A549 (cell line): ENCODE data around the gene NAA50. TPM values are rescaled to one million over a fixed set of nuclear protein-coding genes. Genes with fewer than 3 reads are reported as not detected.
A peak's percentile ranks its signal among the peaks of the same experiment; 100 is the strongest.

ENCODE experiments used
- ATAC-seq, 2 experiments: fragments of 200-7000 bp in 1 of 2; fragments of >200 bp in 1 of 2; cut with Nextera tagmentation in 1 of 2; cut with Tn5 transposase in 1 of 2; 3 replicates each; pipeline versions ENCODE4 v1.8.0 to v1.9.1; 2018 to 2020; ENCODE audit warnings: mild to moderate bottlenecking in 1 of 2, moderate library complexity in 1 of 2
- CTCF ChIA-PET: fragments of 300-600 bp; sonication (Branson Sonifier 250); formaldehyde crosslinking; extraction: SDS; loops from one replicate; lab custom pipeline; 2021; ENCODE audit warnings: antibody characterized with exemption, inconsistent platforms; lab: Yijun Ruan, JAX
- POLR2A ChIA-PET: fragments of 350-600 bp; formaldehyde crosslinking; extraction: SDS; loops from one replicate; lab custom pipeline; 2021; ENCODE audit warnings: antibody characterized with exemption, inconsistent platforms; lab: Yijun Ruan, JAX
- DNase-seq, 2 experiments: peaks; one replicate each; pipeline versions ENCODE4 v3.0.0 to v3.0.0-alpha.2; 2011 to 2016; ENCODE audit warnings: low read depth in 1 of 2, low spot score in 1 of 2
- FAIRE-seq: peaks from 2 replicates; lab custom pipeline; 2011; peaks lifted over from hg19 to GRCh38; lab: Jason Lieb, UNC
- H3K27ac ChIP-seq, 2 experiments: fragments of >200 bp; sonication (Bioruptor Twin); formaldehyde crosslinking; 3 replicates each; pipeline ENCODE4 v1.5.1; 2016 to 2017
- H3K4me1 ChIP-seq: fragments of >200 bp; sonication (Bioruptor Twin); formaldehyde crosslinking; 3 replicates; pipeline ENCODE4 v1.6.1; 2016
- H3K4me2 ChIP-seq: fragments of >200 bp; sonication (Bioruptor Twin); formaldehyde crosslinking; 3 replicates; pipeline ENCODE4 v1.6.1; 2016
- H3K4me3 ChIP-seq: fragments of >200 bp; sonication (Bioruptor Twin); formaldehyde crosslinking; 3 replicates; pipeline ENCODE4 v1.5.1; 2016
- H3K9me3 ChIP-seq: fragments of >200 bp; sonication (Bioruptor Twin); formaldehyde crosslinking; 3 replicates; pipeline ENCODE4 v1.6.1; 2016
- BHLHE40 ChIP-seq: IDR thresholded peaks from 2 replicates; pipeline ENCODE4 v1.6.1; 2012; ENCODE audit warnings: low read depth, low read length, inconsistent platforms
- CEBPB ChIP-seq, 2 experiments: fragments of >200 bp in 1 of 2; sonication (Bioruptor Twin) in 1 of 2; formaldehyde crosslinking in 1 of 2; IDR thresholded peaks; 2 replicates each; pipeline ENCODE4 v1.6.1; 2012 to 2016
- CHD2 ChIP-seq: fragments of 150-350 bp; IDR thresholded peaks from 2 replicates; pipeline ENCODE4 v1.6.1; 2014; ENCODE audit warnings: low read length; ENCODE audit not compliant: partially characterized antibody
- EHF ChIP-seq: fragments of 250-450 bp; sonication (Bioruptor Pico); IDR thresholded peaks from 2 replicates; pipeline ENCODE4 v1.5.0; 2020; ENCODE audit warnings: mild to moderate bottlenecking
- ELK1 ChIP-seq: fragments of 150-350 bp; IDR thresholded peaks from 2 replicates; pipeline ENCODE4 v1.6.1; 2014; ENCODE audit warnings: low read depth, mild to moderate bottlenecking, low read length
- ESRRA ChIP-seq: fragments of 150-350 bp; IDR thresholded peaks from 2 replicates; pipeline ENCODE4 v1.6.1; 2014; ENCODE audit warnings: mild to moderate bottlenecking, low read length, borderline replicate concordance
- FOSB ChIP-seq: fragments of 250-450 bp; sonication (Bioruptor Pico); IDR thresholded peaks from 2 replicates; pipeline ENCODE4 v1.5.0; 2020; ENCODE audit warnings: mild to moderate bottlenecking, moderate library complexity
- FOXS1 ChIP-seq: fragments of 250-450 bp; sonication (Bioruptor Pico); IDR thresholded peaks from 2 replicates; pipeline ENCODE4 v1.5.0; 2020; ENCODE audit warnings: mild to moderate bottlenecking, moderate library complexity
- HES2 ChIP-seq: fragments of >200 bp; sonication (Bioruptor Twin); formaldehyde crosslinking; IDR thresholded peaks from 2 replicates; pipeline ENCODE4 v1.6.1; 2016
- HEYL ChIP-seq: fragments of 250-450 bp; sonication (Bioruptor Pico); IDR thresholded peaks from 2 replicates; pipeline ENCODE4 v1.8.0; 2021; ENCODE audit warnings: mild to moderate bottlenecking, moderate library complexity
- KDM1A ChIP-seq: fragments of 200-600 bp; sonication (generic); IDR thresholded peaks from 2 replicates; pipeline ENCODE4 v1.6.1; 2016; ENCODE audit warnings: low read depth, mild to moderate bottlenecking
- KDM5A ChIP-seq: fragments of 200-600 bp; sonication (generic); IDR thresholded peaks from 2 replicates; pipeline ENCODE4 v1.6.1; 2016; ENCODE audit warnings: antibody characterized with exemption, mild to moderate bottlenecking
- MAZ ChIP-seq: fragments of 150-350 bp; IDR thresholded peaks from 2 replicates; pipeline ENCODE4 v1.6.1; 2014; ENCODE audit warnings: antibody characterized with exemption, low read depth, low read length, borderline replicate concordance
- MYC ChIP-seq: IDR thresholded peaks from 2 replicates; pipeline ENCODE4 v1.6.1; 2012; ENCODE audit warnings: mild to moderate bottlenecking, inconsistent platforms, low read length, improper control_type of control experiment, borderline replicate concordance
- NPAS2 ChIP-seq: fragments of 250-450 bp; sonication (Bioruptor Pico); IDR thresholded peaks from 2 replicates; pipeline ENCODE4 v1.8.0; 2022; ENCODE audit warnings: mild to moderate bottlenecking, moderate library complexity, borderline replicate concordance
- NR3C1 ChIP-seq: fragments of >200 bp; sonication (Bioruptor Twin); formaldehyde crosslinking; IDR thresholded peaks from 3 replicates; pipeline ENCODE4 v1.6.1; 2017
- PHF8 ChIP-seq: fragments of 200-600 bp; sonication (generic); IDR thresholded peaks from 2 replicates; pipeline ENCODE4 v1.6.1; 2016; ENCODE audit warnings: low read depth, mild to moderate bottlenecking, antibody characterized with exemption, moderate library complexity, borderline replicate concordance
- RARB ChIP-seq: fragments of 250-450 bp; sonication (Bioruptor Pico); IDR thresholded peaks from 2 replicates; pipeline ENCODE4 v1.8.0; 2021; ENCODE audit warnings: mild to moderate bottlenecking, moderate library complexity
- RFX5 ChIP-seq: fragments of 450-650 bp; IDR thresholded peaks from 2 replicates; pipeline ENCODE4 v1.7.1; 2014; ENCODE audit warnings: antibody characterized with exemption, mild to moderate bottlenecking, moderate library complexity
- ZC3H11A ChIP-seq: fragments of 450-650 bp; IDR thresholded peaks from 2 replicates; pipeline ENCODE4 v1.6.1; 2014; ENCODE audit warnings: antibody characterized with exemption, mild to moderate bottlenecking
- ZNF302 ChIP-seq: fragments of 250-450 bp; sonication (Bioruptor Pico); IDR thresholded peaks from 2 replicates; pipeline ENCODE4 v1.9.0; 2021; ENCODE audit warnings: inconsistent platforms, mild to moderate bottlenecking, moderate library complexity
- WGBS: methylation state at CpG from one replicate; pipeline ENCODE4 v1.1.6; 2017; ENCODE audit errors: missing lambda C conversion rate; 5-methylcytosine and 5-hydroxymethylcytosine counted together
- polyA plus RNA-seq, 4 experiments: library from polyadenylated mRNA; depleted of rRNA in 3 of 4; stranded (reverse); fragments of >200 nt; fragmentation: RNase III in 1 of 4; extraction: RNeasy Plus Mini Kit Qiagen cat#74134 plus additional on column Dnase treatment in 1 of 4; gene quantifications; 2 replicates in 3 of 4; 3 replicates in 1 of 4; pipeline ENCODE4 v1.2.3, GENCODE V29; 2011 to 2017
- TF ChIP-seq, protein P1 (sequence below): IDR thresholded peaks from 2 replicates; pipeline ENCODE4 v1.6.1; 2012

The NAA50 gene
- polyA plus RNA-seq, 2 of the 4 experiments (the other 2 are of a cell fraction), result 141 to 180 TPM

DNA sequence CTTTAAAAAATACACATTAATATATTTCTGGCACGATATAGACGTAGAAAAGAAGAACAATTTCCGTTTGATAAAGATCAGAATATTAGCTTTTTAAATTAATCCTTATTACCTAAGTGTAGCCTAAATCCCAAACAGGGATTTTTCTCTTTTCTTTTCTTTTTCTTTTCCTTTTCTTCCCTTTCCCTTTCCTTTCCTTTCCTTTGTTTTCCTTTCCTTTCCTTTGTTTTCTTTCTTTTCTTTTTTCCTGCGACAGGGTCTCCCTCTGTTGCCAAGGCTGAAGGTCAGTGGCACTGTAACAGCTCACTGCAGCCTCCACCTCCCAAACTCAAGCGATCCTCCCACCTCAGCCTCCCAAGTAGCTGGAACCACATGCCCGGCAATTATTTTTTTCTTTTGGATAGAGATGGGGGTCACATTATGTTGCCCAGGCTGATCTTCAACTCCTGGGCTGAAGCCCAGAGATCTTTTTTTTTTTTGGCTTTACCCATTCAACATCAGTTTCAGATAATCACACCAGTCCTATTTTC, 47.8 kb downstream of the NAA50 start:
- 0 out of 6 replicates have a peak overlapping the region, but pooled peaks of 1 of the 2 experiments have one; percentile 71 for H3K27ac ChIP-seq
- peak overlapping the region; percentile 87 for H3K4me2 ChIP-seq
- peak overlapping the region; percentile 63; the same call in 2 of the 3 replicates for H3K4me3 ChIP-seq
- CTCF ChIA-PET, result interaction anchor here (2.3 kb wide), 1 partner anchor 37 kb away, joined by 7 read pairs; no protein-coding TSS in a partner anchor
- H3K4me1 ChIP-seq, result peaks cover 19% of the 10 kb centered on the region; the same call in 2 of the 3 replicates
- POLR2A ChIA-PET, result no interaction called here
- FAIRE-seq (no peak), ATAC-seq (no peak), DNase-seq (no peak)
- no peak for TF ChIP-seq ELK1
- TF ChIP-seq NR3C1, result no peak
- no peak for TF ChIP-seq NPAS2 (CRISPR knock-in tag)
- TF ChIP-seq CHD2, result no peak
- TF ChIP-seq, protein P1, sequence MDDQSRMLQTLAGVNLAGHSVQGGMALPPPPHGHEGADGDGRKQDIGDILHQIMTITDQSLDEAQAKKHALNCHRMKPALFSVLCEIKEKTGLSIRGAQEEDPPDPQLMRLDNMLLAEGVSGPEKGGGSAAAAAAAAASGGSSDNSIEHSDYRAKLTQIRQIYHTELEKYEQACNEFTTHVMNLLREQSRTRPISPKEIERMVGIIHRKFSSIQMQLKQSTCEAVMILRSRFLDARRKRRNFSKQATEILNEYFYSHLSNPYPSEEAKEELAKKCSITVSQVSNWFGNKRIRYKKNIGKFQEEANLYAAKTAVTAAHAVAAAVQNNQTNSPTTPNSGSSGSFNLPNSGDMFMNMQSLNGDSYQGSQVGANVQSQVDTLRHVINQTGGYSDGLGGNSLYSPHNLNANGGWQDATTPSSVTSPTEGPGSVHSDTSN, result no peak
- no peak for TF ChIP-seq HES2
- H3K9me3 ChIP-seq, result no peaks in the 10 kb centered on the region
- WGBS, result 69% methylated on average over 6 of the region's 6 CpGs

DNA sequence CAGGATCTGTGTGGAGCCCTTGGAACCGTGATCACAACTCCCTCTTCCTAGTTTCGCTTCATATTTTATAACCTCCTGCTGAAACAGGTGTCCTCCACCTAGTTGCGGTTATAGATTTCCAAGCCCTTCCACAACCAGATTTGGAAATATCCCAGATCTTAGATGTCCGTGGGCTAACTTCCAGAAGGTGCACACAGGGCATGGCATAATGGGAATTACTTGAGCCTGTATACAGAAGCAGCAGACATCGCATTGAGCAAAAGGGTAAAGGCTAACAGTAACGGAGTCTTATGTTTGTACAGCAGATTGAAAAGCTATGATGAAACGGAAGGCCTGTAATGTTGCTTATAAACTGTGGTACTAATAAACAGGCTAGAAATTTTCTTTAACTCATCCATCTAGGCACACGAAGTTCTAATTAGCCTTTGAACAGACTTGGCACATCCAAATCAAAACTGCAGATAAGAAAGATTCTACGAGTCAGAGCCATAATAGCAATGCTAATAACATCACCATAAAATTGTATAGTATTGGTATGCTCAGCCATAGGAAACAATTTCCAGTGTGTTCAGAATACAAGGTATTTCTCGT, 48.5 kb downstream of the NAA50 start:
- no peak for ATAC-seq

GRCh38 chr3:113696658-113697499, 49.2 kb downstream of the NAA50 start:
- H3K4me1 ChIP-seq, result peaks cover 19% of the 10 kb centered on the region; the same call in 2 of the 3 replicates
- peak overlapping the region; percentile 85 for H3K4me3 ChIP-seq
- peak; percentile 93 to 96 for ATAC-seq
- POLR2A ChIA-PET, result interaction anchor here (0.6 to 1.9 kb wide), 4 partner anchors 16 to 160 kb away, joined by 4 to 8 read pairs (median 4); partner anchors contain the start of genes ATP6V1A and NAA50
- peak; percentile 99 for DNase-seq
- CTCF ChIA-PET, result interaction anchor here (1.9 kb wide), 1 partner anchor 39 kb away, joined by 8 read pairs; no protein-coding TSS in a partner anchor
- H3K27ac ChIP-seq, result peak overlapping the region; percentile 95 to 99
- WGBS, result under 1% methylated on average over 28 of the region's 38 CpGs
- TF ChIP-seq KDM5A (no peak), BHLHE40 (no peak), RARB (no peak), MAZ (0 out of 2 replicates have a peak, but pooled peaks have one; percentile 12), CEBPB (IDR thresholded peaks at IDR 0.05) (no peak), EHF (CRISPR knock-in tag) (no peak), NR3C1 (no peak), ZNF302 (CRISPR knock-in tag) (no peak), PHF8 (no peak), RFX5 (0 out of 2 replicates have a peak, but pooled peaks have one; percentile 61), ESRRA (no peak)
- TF ChIP-seq, protein P1, result peak; percentile 97
- no peaks in the 10 kb centered on the region for H3K9me3 ChIP-seq
- peak; percentile 61 for FAIRE-seq
- peak overlapping the region; percentile 87 for H3K4me2 ChIP-seq

More for the DNA sequence above, 48.5 kb downstream of the NAA50 start:
- peak overlapping the region; percentile 87 for H3K4me2 ChIP-seq
- TF ChIP-seq HEYL (no peak), FOXS1 (CRISPR knock-in tag) (no peak), ZC3H11A (no peak), KDM1A (no peak), MYC (no peak), RARB (no peak), FOSB (CRISPR knock-in tag) (no peak)
- FAIRE-seq (no peak), DNase-seq (no peak)
- peak overlapping the region; percentile 85 to 88 for H3K27ac ChIP-seq
- peaks cover 19% of the 10 kb centered on the region; the same call in 2 of the 3 replicates for H3K4me1 ChIP-seq
- ChIA-PET POLR2A (no interaction called here), CTCF (no interaction called here)
- 10% methylated on average over 10 of the region's 10 CpGs for WGBS
- H3K9me3 ChIP-seq, result no peaks in the 10 kb centered on the region
- H3K4me3 ChIP-seq, result peak overlapping the region; percentile 63
